Mesenchymal stem cell (in vitro differentiated cells and primary cell): ENCODE results near the gene NRN1L.
A peak's percentile ranks its signal among the peaks of the same experiment; 100 is the strongest.

Experiments
- DNase-seq: peaks from one replicate; pipeline ENCODE4 v3.0.0-alpha.2; 2013
- H2AFZ ChIP-seq: one replicate; pipeline ENCODE4 v1.6.1; 2013; ENCODE audit warnings: low read depth, mild to moderate bottlenecking, control low read depth, inconsistent platforms, low read length, moderate library complexity
- H2AK5ac ChIP-seq: 2 replicates; pipeline ENCODE4 v1.6.1; 2013; ENCODE audit warnings: low read length, moderate library complexity, mild to moderate bottlenecking, inconsistent platforms; ENCODE audit not compliant: severe bottlenecking
- H2BK120ac ChIP-seq: one replicate; pipeline ENCODE4 v1.6.1; 2013; ENCODE audit warnings: low read depth, mild to moderate bottlenecking, inconsistent platforms, low read length, moderate library complexity
- H2BK12ac ChIP-seq, 2 experiments: one replicate each; pipeline ENCODE4 v1.6.1; 2013; ENCODE audit warnings: inconsistent platforms in 2 of 2, low read length in 2 of 2, mild to moderate bottlenecking in 2 of 2, moderate library complexity in 2 of 2, control low read depth in 1 of 2
- H2BK15ac ChIP-seq: one replicate; pipeline ENCODE4 v1.6.1; 2013; ENCODE audit warnings: mild to moderate bottlenecking, low read depth, inconsistent platforms; ENCODE audit not compliant: poor library complexity, severe bottlenecking
- H2BK5ac ChIP-seq: 2 replicates; pipeline ENCODE4 v1.6.1; 2013; ENCODE audit warnings: low read depth, mild to moderate bottlenecking, low read length, control low read depth, inconsistent platforms; ENCODE audit not compliant: poor library complexity, severe bottlenecking
- H3K14ac ChIP-seq, 2 experiments: one replicate each; pipeline ENCODE4 v1.6.1; 2013; ENCODE audit warnings: inconsistent platforms in 2 of 2, low read length in 2 of 2, control low read depth in 1 of 2, mild to moderate bottlenecking in 1 of 2, moderate library complexity in 1 of 2
- H3K18ac ChIP-seq, 2 experiments: one replicate each; pipeline ENCODE4 v1.6.1; 2013; ENCODE audit warnings: inconsistent platforms in 2 of 2, low read length in 2 of 2, control low read depth in 1 of 2, low read depth in 1 of 2, mild to moderate bottlenecking in 1 of 2
- H3K23ac ChIP-seq, 2 experiments: one replicate each; pipeline ENCODE4 v1.6.1; 2013; ENCODE audit warnings: inconsistent platforms in 2 of 2, low read length in 2 of 2, mild to moderate bottlenecking in 2 of 2, moderate library complexity in 2 of 2, control low read depth in 1 of 2
- H3K27ac ChIP-seq: 2 replicates; pipeline ENCODE4 v1.5.1; 2013; ENCODE audit warnings: mild to moderate bottlenecking, moderate library complexity, low read length, control low read depth, inconsistent platforms; ENCODE audit not compliant: poor library complexity, severe bottlenecking
- H3K27me3 ChIP-seq, 2 experiments: 2 replicates each; pipeline versions ENCODE4 v1.6.1 to v1.7.0; 2013; ENCODE audit warnings: low read length in 2 of 2, mild to moderate bottlenecking in 2 of 2, moderate library complexity in 2 of 2, control low read depth in 1 of 2, inconsistent platforms in 1 of 2; ENCODE audit not compliant: control insufficient read depth in 1 of 2, insufficient read depth in 1 of 2
- H3K36me3 ChIP-seq, 2 experiments: 2 replicates each; pipeline versions ENCODE4 v1.6.1 to v1.7.0; 2013; ENCODE audit warnings: low read length in 2 of 2, control low read depth in 1 of 2, inconsistent platforms in 1 of 2, low read depth in 1 of 2, mild to moderate bottlenecking in 1 of 2; ENCODE audit not compliant: insufficient read depth in 2 of 2, control insufficient read depth in 1 of 2
- H3K4ac ChIP-seq, 2 experiments: one replicate each; pipeline ENCODE4 v1.6.1; 2013; ENCODE audit warnings: inconsistent platforms in 2 of 2, low read length in 2 of 2, mild to moderate bottlenecking in 2 of 2, moderate library complexity in 2 of 2, control low read depth in 1 of 2, low read depth in 1 of 2
- H3K4me1 ChIP-seq: 2 replicates; pipeline ENCODE4 v1.6.1; 2013; ENCODE audit warnings: low read depth, low read length, control low read depth; ENCODE audit not compliant: control insufficient read depth, insufficient read depth
- H3K4me2 ChIP-seq: 2 replicates; pipeline ENCODE4 v1.6.1; 2013; ENCODE audit warnings: low read length, mild to moderate bottlenecking, inconsistent platforms; ENCODE audit not compliant: poor library complexity, severe bottlenecking
- H3K4me3 ChIP-seq, 2 experiments: 2 replicates each; pipeline versions ENCODE4 v1.5.1 to v1.7.0; 2013; ENCODE audit warnings: low read length in 2 of 2, mild to moderate bottlenecking in 2 of 2, control low read depth in 1 of 2, low read depth in 1 of 2; ENCODE audit not compliant: insufficient read depth in 1 of 2
- H3K79me1 ChIP-seq: replicated peaks from 2 replicates; pipeline ENCODE4 v1.6.1; 2013; ENCODE audit warnings: mild to moderate bottlenecking, control low read depth, low read length, inconsistent platforms; ENCODE audit not compliant: poor library complexity, severe bottlenecking
- H3K9ac ChIP-seq: 2 replicates; pipeline ENCODE4 v1.7.0; 2013; ENCODE audit warnings: mild to moderate bottlenecking, low read length, moderate library complexity
- H3K9me3 ChIP-seq: 2 replicates; pipeline ENCODE4 v1.7.0; 2013; ENCODE audit warnings: mild to moderate bottlenecking, low read length; ENCODE audit not compliant: control insufficient read depth
- H4K8ac ChIP-seq: one replicate; pipeline ENCODE4 v1.6.1; 2013; ENCODE audit warnings: inconsistent platforms, mild to moderate bottlenecking, low read length, moderate library complexity
- H4K91ac ChIP-seq: one replicate; pipeline ENCODE4 v1.6.1; 2013; ENCODE audit warnings: mild to moderate bottlenecking, low read length, inconsistent platforms
- WGBS: methylation state at CpG from one replicate; pipeline ENCODE4 v1.1.7; 2013; ENCODE audit warnings: mixed read lengths; 5-methylcytosine and 5-hydroxymethylcytosine counted together

The NRN1L gene

DNA sequence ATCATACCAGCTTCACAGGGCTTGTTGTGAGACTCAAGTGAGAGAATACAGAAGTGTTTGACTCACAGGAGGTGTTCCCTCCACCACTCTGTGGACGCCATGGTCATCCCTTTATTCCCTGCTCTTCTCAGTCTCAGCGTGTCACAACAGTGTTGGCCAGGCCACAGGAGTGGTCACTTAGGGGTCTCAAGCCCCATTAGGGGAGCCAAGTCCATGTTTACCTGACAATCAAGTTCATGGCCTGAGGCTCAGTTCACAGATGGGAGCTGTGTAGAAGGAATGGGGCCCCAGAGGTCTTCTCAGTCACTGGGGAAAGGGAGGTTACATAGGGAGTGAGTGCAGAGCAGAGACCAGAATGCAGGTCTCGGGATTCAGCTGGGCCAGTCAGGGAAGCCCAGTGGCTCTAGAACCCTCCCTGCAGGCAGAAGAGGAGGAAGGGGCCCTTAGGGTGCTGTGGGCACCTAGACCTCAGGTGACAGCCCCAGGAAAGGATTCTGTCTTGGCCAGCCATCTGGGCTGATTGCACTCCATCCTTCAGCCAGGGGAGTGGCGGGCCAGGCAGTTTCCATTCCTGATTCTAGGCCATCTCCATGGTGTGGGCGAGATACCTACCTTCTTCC lies 27.6 kb upstream of the NRN1L start:
- Histone ChIP-seq H3K14ac (no peak overlapping the region), H2BK12ac (no peak overlapping the region)

DNA sequence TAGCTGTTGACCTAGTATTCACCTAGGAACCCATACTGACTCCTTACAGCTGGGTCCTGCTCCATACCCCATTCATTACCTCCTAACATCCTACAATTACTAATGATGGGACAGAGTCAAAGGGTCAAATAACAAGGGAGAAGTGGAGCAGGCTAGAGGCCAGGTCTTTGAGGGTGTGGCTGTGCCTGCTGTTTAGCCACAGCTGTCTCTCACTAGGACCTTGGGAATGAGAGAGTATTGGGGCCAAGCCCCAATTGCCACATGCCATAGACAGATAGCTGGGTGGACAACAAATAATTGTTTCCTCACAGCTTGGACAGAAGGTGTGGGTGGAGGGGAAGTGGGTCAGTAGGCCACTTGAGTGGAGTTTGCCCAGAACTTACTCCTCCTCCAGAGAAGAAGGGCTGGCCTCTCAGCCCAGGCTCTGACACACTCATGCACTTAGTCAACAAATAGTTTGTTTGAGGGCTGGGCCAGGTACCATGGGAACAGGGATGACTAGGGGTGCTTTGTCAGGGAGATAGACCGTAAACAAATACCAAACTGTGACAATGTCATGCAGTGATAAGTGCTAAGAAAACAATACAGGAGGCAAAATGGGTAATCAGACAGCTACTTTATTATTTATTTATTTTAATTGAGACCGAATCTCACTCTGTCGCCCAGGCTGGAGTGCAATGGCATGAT lies 27.0 kb upstream of the NRN1L start:
- 58% methylated on average over 2 of the region's 3 CpGs for WGBS

More for the DNA sequence above, 27.6 kb upstream of the NRN1L start:
- H3K4me2 ChIP-seq, result no peak overlapping the region
- no peak overlapping the region for H2BK120ac ChIP-seq
- no peaks in the 10 kb centered on the region for H3K27me3 ChIP-seq
- H2BK15ac ChIP-seq, result no peak overlapping the region
- H3K4ac ChIP-seq, result no peak overlapping the region
- H3K9ac ChIP-seq, result peak overlapping the region; percentile 26
- H2BK5ac ChIP-seq, result no peak overlapping the region
- H4K91ac ChIP-seq, result no peak overlapping the region
- H3K27ac ChIP-seq, result no peak overlapping the region
- H3K4me1 ChIP-seq, result peaks cover 29% of the 10 kb centered on the region
- H3K23ac ChIP-seq, result peak overlapping the region in 1 of 2 experiments; percentile 87
- H3K79me1 ChIP-seq, result no peaks in the 10 kb centered on the region
- H3K4me3 ChIP-seq, result no peak overlapping the region
- no peak overlapping the region for H2AFZ ChIP-seq
- H4K8ac ChIP-seq, result no peak overlapping the region
- H3K18ac ChIP-seq, result no peak overlapping the region
- DNase-seq, result no peak
- peaks cover 0 to 44% of the 10 kb centered on the region in 2 experiments for H3K36me3 ChIP-seq
- peak overlapping the region; percentile 31 for H2AK5ac ChIP-seq
- WGBS, result 96% methylated on average over 5 of the region's 5 CpGs
- no peaks in the 10 kb centered on the region for H3K9me3 ChIP-seq

DNA sequence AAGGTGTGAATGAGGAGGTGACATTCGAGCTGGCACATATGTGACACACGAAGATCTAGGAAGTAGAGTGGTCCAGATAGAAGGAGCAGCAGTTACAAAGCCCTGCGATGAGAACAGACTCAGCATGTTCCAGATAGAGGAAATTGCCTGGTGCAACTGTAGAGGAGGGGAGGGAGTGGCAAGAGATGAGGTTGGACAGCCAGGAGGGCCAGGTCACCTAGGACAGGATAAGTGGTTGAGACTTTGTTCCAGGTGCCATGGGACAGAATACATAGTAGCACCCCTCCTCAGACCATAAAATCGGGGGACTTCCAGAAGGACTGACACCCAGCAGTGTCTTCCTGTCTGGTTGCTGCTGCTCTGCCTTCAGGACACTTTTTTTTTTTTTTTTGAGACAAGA lies 26.2 kb upstream of the NRN1L start:
- WGBS, result 94% methylated on average over 4 of the region's 4 CpGs

More for the DNA sequence above, 27.0 kb upstream of the NRN1L start:
- H2BK5ac ChIP-seq, result no peak overlapping the region
- peaks cover 32% of the 10 kb centered on the region for H3K4me1 ChIP-seq
- H3K9me3 ChIP-seq, result no peaks in the 10 kb centered on the region
- no peak overlapping the region for H2BK120ac ChIP-seq
- H2BK12ac ChIP-seq, result no peak overlapping the region
- no peak overlapping the region for H3K4me2 ChIP-seq
- H3K79me1 ChIP-seq, result no peaks in the 10 kb centered on the region
- H3K36me3 ChIP-seq, result peaks cover 0 to 48% of the 10 kb centered on the region in 2 experiments
- H3K27ac ChIP-seq, result no peak overlapping the region
- H3K23ac ChIP-seq, result no peak overlapping the region
- no peak overlapping the region for H2AK5ac ChIP-seq
- no peak overlapping the region for H3K18ac ChIP-seq
- peak overlapping the region; percentile 91 for H3K9ac ChIP-seq
- H3K4ac ChIP-seq, result no peak overlapping the region
- peak; percentile 99 for DNase-seq
- H2AFZ ChIP-seq, result no peak overlapping the region
- no peaks in the 10 kb centered on the region for H3K27me3 ChIP-seq
- no peak overlapping the region for H3K4me3 ChIP-seq
- H4K91ac ChIP-seq, result no peak overlapping the region
- H4K8ac ChIP-seq, result no peak overlapping the region
- H2BK15ac ChIP-seq, result no peak overlapping the region
- no peak overlapping the region for H3K14ac ChIP-seq

DNA sequence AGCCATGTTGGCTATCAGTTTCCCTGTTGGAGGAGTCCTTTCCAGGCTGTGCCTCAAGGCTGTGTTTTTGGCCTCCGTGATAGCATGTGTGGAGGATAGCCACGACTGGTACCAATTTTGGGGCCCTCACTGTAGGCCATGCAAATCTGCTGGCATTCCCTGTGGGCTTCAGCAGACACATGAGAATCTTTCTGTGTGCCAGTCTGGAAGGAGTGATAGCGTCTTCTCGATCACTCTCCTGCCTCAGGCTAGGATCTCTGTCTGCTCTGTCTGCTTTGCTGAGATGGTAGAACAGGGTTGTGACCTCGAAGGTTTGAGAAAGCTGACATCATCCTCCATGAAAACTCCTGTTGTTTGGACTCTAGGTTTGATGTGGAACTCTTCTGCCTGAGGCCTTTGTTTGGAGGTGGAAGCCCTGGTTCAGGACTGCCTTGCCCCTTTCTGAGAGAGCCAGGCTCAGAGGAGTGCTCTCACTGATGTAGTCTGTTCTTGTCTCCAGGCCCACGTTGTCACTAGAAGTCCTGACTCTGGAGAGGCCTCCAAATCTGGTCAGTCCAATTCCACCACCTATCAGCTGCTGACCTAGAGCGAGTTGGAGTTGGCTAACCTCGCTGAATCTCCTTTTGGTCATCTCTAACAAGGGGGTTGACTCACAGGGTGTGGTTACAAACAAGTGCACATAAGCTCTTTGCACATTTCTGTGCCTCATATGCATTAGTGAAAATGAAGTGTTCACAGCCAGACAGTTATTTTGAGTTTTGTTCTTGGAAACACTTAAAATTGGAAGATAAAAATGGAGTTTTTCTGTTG lies 23.9 kb upstream of the NRN1L start:
- H3K4ac ChIP-seq, result no peak overlapping the region
- no peaks in the 10 kb centered on the region for H3K27me3 ChIP-seq
- H3K27ac ChIP-seq, result no peak overlapping the region
- no peak overlapping the region for H3K4me2 ChIP-seq
- H3K18ac ChIP-seq, result no peak overlapping the region
- H3K4me1 ChIP-seq, result peaks cover 42% of the 10 kb centered on the region
- H3K9ac ChIP-seq, result peak overlapping the region; percentile 85
- no peak overlapping the region for H4K8ac ChIP-seq
- H3K79me1 ChIP-seq, result peaks cover 1% of the 10 kb centered on the region
- H2BK12ac ChIP-seq, result no peak overlapping the region
- H3K23ac ChIP-seq, result no peak overlapping the region
- peak; percentile 68 for DNase-seq
- H3K9me3 ChIP-seq, result no peaks in the 10 kb centered on the region
- H2AK5ac ChIP-seq, result no peak overlapping the region
- no peak overlapping the region for H2BK15ac ChIP-seq
- H2AFZ ChIP-seq, result no peak overlapping the region
- H4K91ac ChIP-seq, result no peak overlapping the region
- no peak overlapping the region for H2BK120ac ChIP-seq
- H3K4me3 ChIP-seq, result peak overlapping the region in 1 of 2 experiments; percentile 17
- no peak overlapping the region for H2BK5ac ChIP-seq
- H3K14ac ChIP-seq, result no peak overlapping the region
- whole genome bisulfite sequencing, result 82% methylated on average over 8 of the region's 8 CpGs
- H3K36me3 ChIP-seq, result peaks cover 6 to 59% of the 10 kb centered on the region in 2 experiments

More for the DNA sequence above, 26.2 kb upstream of the NRN1L start:
- Histone ChIP-seq H3K27me3 (no peaks in the 10 kb centered on the region), H3K4me3 (peak overlapping the region in 1 of 2 experiments; percentile 13), H3K23ac (no peak overlapping the region), H3K18ac (no peak overlapping the region), H3K14ac (no peak overlapping the region), H3K27ac (no peak overlapping the region), H3K79me1 (no peaks in the 10 kb centered on the region), H3K36me3 (peaks cover 0 to 50% of the 10 kb centered on the region in 2 experiments), H3K4me1 (peaks cover 39% of the 10 kb centered on the region), H3K4me2 (no peak overlapping the region), H2BK15ac (no peak overlapping the region), H4K91ac (no peak overlapping the region), H3K4ac (no peak overlapping the region), H2AK5ac (no peak overlapping the region), H2AFZ (no peak overlapping the region), H3K9me3 (no peaks in the 10 kb centered on the region), H4K8ac (no peak overlapping the region), H2BK12ac (no peak overlapping the region), H2BK5ac (no peak overlapping the region), H3K9ac (peak overlapping the region; percentile 91), H2BK120ac (no peak overlapping the region)
- DNase-seq, result peak; percentile 14
